WI38 (cell line): ENCODE results near the gene CADPS2.

Experiments used
- H3K4me3 ChIP-seq: 2 replicates; pipeline ENCODE4 v1.5.1; 2011; ENCODE audit warnings: low read depth, mild to moderate bottlenecking, control low read depth, low read length
- TF ChIP-seq, protein P1 (sequence below): IDR thresholded peaks from 2 replicates; pipeline ENCODE4 v1.5.1; 2012; ENCODE audit warnings: low read depth, mild to moderate bottlenecking, control low read depth, low read length

CADPS2 gene

DNA sequence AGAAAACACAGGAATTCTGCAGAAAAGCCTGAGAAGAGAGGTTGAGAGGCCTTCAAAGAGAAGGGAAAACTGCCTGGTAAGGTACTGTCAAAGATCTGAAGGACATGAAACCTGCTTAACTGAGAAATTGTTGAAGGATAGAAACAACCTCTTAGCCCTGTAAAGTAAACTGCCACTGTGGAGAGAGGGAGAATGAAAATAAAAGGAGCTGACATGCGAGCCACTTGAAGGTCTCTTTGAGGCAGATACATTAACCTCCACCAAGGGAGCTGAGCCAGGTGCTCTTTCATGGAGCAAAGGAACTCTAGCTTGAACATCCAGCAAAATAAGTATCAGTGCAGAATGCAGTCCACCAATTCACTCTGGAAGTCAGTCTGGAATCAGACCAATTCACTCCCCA is 472.9 kb downstream of the CADPS2 start:
- no peak overlapping the region for H3K4me3 ChIP-seq
- TF ChIP-seq, protein P1, sequence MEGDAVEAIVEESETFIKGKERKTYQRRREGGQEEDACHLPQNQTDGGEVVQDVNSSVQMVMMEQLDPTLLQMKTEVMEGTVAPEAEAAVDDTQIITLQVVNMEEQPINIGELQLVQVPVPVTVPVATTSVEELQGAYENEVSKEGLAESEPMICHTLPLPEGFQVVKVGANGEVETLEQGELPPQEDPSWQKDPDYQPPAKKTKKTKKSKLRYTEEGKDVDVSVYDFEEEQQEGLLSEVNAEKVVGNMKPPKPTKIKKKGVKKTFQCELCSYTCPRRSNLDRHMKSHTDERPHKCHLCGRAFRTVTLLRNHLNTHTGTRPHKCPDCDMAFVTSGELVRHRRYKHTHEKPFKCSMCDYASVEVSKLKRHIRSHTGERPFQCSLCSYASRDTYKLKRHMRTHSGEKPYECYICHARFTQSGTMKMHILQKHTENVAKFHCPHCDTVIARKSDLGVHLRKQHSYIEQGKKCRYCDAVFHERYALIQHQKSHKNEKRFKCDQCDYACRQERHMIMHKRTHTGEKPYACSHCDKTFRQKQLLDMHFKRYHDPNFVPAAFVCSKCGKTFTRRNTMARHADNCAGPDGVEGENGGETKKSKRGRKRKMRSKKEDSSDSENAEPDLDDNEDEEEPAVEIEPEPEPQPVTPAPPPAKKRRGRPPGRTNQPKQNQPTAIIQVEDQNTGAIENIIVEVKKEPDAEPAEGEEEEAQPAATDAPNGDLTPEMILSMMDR = no peak

DNA sequence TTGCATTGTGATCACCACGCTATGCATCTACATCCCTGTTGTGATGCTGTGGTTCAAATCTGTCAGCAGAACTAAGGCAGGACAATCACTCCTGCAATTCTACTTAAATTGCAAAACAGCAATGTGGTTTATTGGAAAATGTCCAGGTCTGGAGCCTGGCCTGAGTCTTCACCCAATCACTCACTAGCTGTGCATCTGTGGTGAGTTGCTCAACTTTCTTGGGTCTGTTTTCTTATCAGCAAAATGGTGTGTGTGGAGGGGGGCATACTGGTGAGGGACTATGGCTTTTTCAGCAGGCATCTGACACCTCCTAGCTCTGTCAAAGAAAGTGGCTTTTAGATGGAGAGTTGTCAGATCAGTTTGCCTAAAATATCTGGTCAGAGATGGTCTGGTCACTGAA is 473.4 kb downstream of the CADPS2 start:
- TF ChIP-seq, protein P1 = no peak

DNA sequence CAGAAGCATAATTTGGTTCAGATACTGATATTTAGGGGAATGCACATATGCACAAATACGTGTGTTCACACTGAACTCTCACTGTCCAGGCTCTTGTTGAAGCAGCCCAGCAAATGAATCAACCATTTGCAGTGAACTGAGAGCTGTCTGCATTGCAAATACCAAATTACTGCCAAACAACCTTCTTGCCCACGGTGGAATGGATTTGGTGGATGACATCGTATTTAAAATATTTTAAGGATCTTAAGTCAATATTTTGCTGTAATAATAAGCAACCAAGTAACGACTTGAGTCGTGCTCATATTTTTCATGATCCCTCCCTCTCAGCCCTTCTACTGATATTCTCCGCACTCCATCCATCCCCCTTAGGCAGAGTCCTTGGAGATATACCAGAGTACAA is 473.8 kb downstream of the CADPS2 start:
- TF ChIP-seq, protein P1 = no peak
- no peak overlapping the region for H3K4me3 ChIP-seq

More for the DNA sequence above, 473.4 kb downstream of the CADPS2 start:
- H3K4me3 ChIP-seq = no peak overlapping the region

DNA sequence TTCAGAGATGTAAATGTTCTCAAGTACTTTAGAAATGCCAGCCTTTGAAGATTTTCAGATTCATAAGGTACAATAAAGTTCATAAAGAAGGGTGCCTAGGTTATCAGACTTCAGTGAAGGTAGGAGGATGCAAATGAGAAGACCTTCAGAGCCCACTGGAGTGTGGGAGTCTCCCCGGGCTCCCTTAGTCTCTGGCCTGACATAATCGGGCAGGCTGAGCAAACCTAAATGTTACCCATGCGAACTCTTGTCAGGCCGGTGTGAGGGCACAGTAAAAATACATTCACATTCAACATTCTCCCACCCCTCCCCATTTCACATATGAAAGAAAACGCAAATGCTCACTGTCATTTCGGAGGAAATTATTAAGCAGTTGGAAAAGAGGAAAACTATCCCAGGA is 479.1 kb downstream of the CADPS2 start:
- no peak overlapping the region for H3K4me3 ChIP-seq
- TF ChIP-seq, protein P1 = no peak

DNA sequence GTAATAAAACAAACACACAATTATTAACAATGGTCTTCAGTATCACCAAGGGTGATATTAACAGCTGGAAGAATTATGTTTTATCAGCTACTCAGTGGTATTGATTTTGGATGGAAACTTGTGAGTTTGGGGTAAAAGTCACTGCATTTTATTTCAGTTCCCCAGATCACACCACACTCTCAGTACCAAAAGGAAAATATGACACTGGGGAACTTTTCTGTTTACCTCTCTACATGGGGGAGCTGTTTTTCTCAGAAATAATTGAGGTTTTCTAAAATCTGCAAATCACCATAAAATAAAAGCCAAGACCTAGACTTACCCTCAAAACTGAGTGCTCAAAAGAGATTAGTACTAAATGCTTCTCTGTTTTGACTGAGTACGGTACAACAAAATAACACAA is 483.1 kb downstream of the CADPS2 start:
- TF ChIP-seq, protein P1 = no peak
- no peak overlapping the region for H3K4me3 ChIP-seq

DNA sequence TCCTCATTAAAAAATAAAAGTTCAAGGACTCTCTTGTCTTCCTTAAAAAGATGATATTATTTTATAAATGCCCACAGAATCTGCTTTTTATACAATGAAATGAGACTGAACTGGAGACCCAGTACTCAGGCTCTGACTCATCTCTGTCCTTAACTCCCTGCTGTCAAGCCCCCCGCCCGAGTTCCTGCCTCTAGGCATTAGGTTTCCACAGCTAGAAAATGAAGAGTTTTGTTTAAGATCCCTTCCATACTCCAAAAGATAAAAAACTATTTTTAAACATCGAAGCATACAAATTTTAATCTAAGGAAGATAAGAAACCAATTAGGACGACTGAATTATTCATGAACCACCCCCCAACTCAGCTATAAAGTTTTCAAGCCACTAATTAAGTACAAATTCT is 484.0 kb downstream of the CADPS2 start:
- TF ChIP-seq, protein P1 = no peak
- no peak overlapping the region for H3K4me3 ChIP-seq

DNA sequence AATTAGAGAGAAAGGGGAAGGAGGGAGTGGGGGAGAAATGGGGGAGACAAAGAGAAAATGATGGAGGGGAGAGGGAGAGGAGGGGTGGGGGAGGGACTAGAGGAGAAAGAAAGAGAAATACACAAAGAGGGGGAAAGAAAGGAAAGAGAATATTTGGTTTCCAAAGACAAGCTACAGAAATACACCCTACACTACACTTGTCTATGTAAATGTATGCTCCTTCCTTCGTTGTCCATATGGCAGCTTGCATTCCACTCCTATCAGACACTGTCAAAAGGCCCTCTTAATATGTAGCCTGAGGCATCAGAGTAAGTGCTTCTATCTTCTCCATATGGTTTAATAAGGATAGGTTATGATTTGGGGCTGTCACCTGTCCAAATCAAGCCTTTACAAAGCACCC is 488.9 kb downstream of the CADPS2 start:
- TF ChIP-seq, protein P1 = no peak
- H3K4me3 ChIP-seq = no peak overlapping the region
